Measurements from ENCODE around the gene PRDM12. TPM values are rescaled to one million over a fixed set of nuclear protein-coding genes. Genes with fewer than 3 reads are reported as not detected.
A peak's percentile ranks its signal among the peaks of the same experiment; 100 is the strongest.

PRDM12 gene
- total RNA-seq, 4 donors from 2014 or later, result not detected

DNA sequence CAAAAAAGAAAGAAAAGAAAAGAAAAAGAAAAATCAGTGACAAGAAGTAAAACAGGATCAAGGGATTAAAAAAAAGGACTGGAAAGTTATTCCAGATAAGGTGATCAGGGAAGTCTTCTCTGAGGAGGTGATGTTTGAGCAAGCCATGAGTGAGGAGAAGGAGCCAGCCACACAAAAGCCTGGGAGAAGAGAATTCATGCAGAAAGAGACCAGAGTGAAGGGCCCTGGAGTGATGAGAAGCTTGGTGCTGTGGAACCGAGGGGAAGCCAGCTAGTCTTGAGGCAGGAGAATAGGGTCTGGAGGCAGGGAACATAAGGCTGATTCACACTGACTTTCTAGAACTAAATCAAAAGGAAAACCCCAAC, 25.2 kb downstream of the PRDM12 start:
- TF ChIP-seq, protein P1, sequence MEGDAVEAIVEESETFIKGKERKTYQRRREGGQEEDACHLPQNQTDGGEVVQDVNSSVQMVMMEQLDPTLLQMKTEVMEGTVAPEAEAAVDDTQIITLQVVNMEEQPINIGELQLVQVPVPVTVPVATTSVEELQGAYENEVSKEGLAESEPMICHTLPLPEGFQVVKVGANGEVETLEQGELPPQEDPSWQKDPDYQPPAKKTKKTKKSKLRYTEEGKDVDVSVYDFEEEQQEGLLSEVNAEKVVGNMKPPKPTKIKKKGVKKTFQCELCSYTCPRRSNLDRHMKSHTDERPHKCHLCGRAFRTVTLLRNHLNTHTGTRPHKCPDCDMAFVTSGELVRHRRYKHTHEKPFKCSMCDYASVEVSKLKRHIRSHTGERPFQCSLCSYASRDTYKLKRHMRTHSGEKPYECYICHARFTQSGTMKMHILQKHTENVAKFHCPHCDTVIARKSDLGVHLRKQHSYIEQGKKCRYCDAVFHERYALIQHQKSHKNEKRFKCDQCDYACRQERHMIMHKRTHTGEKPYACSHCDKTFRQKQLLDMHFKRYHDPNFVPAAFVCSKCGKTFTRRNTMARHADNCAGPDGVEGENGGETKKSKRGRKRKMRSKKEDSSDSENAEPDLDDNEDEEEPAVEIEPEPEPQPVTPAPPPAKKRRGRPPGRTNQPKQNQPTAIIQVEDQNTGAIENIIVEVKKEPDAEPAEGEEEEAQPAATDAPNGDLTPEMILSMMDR (IDR thresholded peaks at IDR 0.05), result no peak
- ATAC-seq (ENCODE audit: low FRiP score), result peak; percentile 7

DNA sequence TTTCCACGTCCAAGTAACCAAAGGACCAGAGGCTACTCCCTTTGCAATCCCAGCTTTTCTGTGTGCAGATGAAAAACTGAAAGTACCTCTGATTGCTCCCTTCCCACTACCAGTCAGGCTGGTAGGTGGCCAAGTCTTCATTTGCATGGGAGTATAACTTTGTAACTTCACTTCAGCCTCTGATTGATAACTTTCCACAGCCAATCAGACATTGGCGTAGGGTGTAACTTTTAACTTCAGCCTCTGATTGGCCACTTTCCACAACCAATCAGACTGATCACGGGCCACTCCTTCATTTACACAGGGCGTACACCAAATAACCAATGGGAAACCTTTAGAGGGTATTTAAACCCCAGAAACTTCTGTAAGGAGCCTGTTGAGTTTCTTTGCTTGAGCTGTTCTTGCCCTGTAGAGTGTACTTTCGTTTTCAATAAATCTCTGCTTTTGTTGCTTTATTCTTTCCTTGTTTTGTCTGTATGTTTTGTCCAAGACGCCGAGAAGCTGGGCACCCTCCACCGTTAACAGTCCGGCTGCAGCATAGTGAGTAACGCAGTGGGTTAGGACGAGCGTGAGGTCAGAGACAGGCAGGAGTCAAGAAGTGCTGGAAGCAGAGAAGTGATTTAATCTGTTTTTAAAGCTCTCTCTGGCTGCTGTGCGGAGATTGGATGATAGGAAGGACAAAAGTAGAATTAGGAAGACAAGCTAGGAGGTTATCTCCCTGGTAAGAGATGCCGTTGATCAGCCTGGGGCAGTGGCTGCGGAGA, 25.7 kb downstream of the PRDM12 start:
- ATAC-seq (ENCODE audit: low FRiP score) (peak; percentile 80), DNase-seq (ENCODE audit: low spot score) (no peak)
- TF ChIP-seq, protein P1 (IDR thresholded peaks at IDR 0.05), result no peak

More for the DNA sequence above, 25.2 kb downstream of the PRDM12 start:
- no peak for DNase-seq (ENCODE audit: low spot score)

- ATAC-seq (ENCODE audit: low FRiP score) (no peak), DNase-seq (ENCODE audit: low spot score) (no peak)
- TF ChIP-seq, protein P1 (IDR thresholded peaks at IDR 0.05), result no peak
Measured at GRCh38 chr9:130692321-130692720, 27.9 kb downstream of the PRDM12 start.

DNA sequence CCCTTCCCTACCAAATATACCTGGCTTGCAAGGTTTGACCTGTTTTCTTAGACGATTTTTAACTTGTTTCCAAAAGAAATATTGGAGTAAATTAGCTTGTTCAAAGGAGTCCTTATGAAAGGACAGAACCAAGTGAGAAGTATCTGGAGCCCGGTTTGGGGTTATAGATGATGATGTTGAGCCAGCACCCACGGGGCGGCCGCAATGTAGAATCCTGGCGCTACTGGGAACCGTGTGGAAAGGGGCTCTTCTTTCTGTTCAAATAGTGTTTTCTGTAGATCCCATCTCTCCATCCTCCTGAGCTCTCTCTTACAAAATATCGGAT, 28.7 kb downstream of the PRDM12 start:
- no peak for DNase-seq (ENCODE audit: low spot score)

DNA sequence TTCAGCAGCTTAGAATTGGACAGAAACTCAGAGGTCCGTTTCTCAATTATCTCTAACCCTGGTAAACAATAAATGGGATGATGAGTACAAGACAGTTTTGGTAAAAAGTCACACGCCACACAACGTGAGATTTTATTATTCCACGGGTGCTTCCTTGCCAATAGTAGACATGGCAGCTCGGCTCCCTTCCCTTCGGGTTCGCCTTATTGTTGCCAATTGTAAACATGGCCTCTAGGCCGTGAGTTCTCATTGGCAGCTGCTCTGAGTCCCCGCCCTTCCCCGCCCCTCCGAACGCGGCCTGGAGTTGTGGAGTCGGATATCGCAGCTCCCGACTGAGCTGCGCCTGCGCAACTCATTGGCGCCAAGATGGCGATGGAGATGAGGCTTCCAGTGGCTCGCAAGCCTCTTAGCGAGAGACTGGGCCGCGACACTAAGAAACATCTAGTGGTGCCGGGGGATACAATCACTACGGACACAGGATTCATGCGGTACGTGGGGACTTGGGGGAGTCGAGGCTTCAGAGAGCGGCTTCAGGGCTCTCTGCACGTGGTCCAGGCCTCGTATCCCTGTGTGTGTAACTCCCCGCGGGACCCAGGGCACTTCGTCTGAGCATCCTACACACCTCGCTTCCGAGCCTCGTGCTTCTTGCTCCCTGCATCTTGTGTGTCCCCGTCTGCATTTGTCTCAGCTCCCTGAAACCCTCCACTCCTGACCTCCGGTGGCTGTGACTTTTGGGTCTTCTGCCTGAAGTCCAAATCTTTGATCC, 29.2 kb downstream of the PRDM12 start, which contains the start of gene EXOSC2:
EXOSC2 (plus strand) TSS at position 355 of the 766 bp plus-strand sequence; CDS start at position 367, 12 bp downstream.
- ATAC-seq (ENCODE audit: low FRiP score) (peak; percentile 94), DNase-seq (ENCODE audit: low spot score) (peak; percentile 92)
- TF ChIP-seq, protein P1 (IDR thresholded peaks at IDR 0.05), result no peak

More for the DNA sequence above, 28.7 kb downstream of the PRDM12 start:
- TF ChIP-seq, protein P1 (IDR thresholded peaks at IDR 0.05), result no peak
- no peak for ATAC-seq (ENCODE audit: low FRiP score)

DNA sequence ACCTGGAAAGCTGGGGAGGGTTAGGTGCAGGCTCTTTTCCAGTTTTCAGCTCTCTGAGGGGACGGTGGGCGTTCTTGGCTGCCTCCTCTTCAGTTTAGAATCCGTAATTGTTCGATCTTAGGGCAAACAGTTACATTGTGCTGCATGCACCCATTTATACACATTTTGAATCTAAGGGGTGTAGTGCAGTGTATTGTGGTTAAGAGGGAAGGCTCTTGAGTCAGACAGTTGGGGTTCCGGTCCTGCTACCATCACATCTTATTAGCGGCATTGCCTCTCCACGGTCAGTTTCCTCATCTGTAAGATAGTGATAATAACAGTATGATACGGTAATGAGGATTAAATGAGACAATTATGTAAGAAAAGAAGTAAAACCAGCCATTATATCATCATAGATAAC, 29.8 kb downstream of the PRDM12 start:
- TF ChIP-seq, protein P1 (IDR thresholded peaks at IDR 0.05), result no peak
- no peak for ATAC-seq (ENCODE audit: low FRiP score)
- DNase-seq (ENCODE audit: low spot score), result no peak

Measured in omental fat pad (tissue), 4 donors.